Coronary artery (tissue), 2 donors: ENCODE measurements around the gene PAQR8.

Source experiments
- DNase-seq: peaks from one replicate; pipeline ENCODE4 v3.0.0-alpha.2; 2017; ENCODE audit warnings: low spot score
- H3K27ac ChIP-seq, 2 donors: fragments of 200-600 bp; sonication (generic); one replicate each; pipeline ENCODE4 v1.5.1; 2016 to 2019
- H3K4me3 ChIP-seq: fragments of 200-600 bp; sonication (generic); 2 replicates; pipeline ENCODE4 v1.5.1; 2016; ENCODE audit warnings: mild to moderate bottlenecking, moderate library complexity
- TF ChIP-seq, protein P1 (sequence below): fragments of 200-600 bp; sonication (generic); IDR thresholded peaks from one replicate; pipeline ENCODE4 v1.5.1; 2019; ENCODE audit warnings: antibody characterized with exemption

PAQR8 gene

GRCh38 chr6:52325695-52326471 is 36.1 kb upstream of the PAQR8 start:
- H3K4me3 ChIP-seq: no peak overlapping the region
- no peak overlapping the region for H3K27ac ChIP-seq
- TF ChIP-seq, protein P1, sequence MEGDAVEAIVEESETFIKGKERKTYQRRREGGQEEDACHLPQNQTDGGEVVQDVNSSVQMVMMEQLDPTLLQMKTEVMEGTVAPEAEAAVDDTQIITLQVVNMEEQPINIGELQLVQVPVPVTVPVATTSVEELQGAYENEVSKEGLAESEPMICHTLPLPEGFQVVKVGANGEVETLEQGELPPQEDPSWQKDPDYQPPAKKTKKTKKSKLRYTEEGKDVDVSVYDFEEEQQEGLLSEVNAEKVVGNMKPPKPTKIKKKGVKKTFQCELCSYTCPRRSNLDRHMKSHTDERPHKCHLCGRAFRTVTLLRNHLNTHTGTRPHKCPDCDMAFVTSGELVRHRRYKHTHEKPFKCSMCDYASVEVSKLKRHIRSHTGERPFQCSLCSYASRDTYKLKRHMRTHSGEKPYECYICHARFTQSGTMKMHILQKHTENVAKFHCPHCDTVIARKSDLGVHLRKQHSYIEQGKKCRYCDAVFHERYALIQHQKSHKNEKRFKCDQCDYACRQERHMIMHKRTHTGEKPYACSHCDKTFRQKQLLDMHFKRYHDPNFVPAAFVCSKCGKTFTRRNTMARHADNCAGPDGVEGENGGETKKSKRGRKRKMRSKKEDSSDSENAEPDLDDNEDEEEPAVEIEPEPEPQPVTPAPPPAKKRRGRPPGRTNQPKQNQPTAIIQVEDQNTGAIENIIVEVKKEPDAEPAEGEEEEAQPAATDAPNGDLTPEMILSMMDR: no peak
- no peak for DNase-seq

- TF ChIP-seq, protein P1: no peak
- H3K27ac ChIP-seq: no peak overlapping the region
- DNase-seq: no peak
- no peak overlapping the region for H3K4me3 ChIP-seq
These were observed 35.2 kb upstream of the PAQR8 start for GRCh38 chr6:52326540-52327364.

DNA sequence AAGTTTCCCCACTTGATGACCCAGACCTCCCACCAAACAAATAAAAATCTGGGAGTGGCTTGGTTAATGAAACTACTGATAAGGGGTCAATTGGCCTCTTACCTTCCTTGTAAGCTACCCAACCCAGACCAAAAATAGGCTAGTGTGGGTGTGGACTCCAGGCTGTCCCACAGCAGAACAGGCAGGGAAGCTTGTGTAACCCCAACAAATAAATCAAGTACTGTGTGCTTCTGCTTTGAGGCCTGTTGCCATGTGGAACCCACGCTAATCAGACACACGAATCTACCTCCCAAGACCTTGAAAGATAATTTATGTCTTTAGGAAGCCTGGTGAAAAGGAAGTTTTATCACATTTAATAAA is 33.7 kb upstream of the PAQR8 start:
- TF ChIP-seq, protein P1: no peak
- no peak for DNase-seq
- H3K27ac ChIP-seq: no peak overlapping the region
- no peak overlapping the region for H3K4me3 ChIP-seq

DNA sequence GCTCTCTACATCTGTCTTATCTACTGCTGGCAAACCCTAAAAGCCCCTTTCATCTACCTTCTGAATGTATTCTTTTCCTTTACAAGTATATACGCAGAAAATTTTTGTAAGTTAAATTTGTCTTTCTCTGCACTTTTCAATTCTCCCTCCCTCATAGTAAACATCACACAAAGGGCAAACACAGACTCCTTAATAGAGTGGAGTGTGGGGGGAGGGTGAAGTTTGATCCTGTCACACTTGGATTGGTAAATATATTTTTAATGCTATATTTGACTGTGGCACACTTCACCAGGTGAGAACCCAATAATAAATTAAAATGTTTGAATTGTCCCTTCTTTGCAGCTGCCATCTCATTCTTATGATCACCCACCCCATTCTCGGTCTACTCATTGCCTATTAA is 33.2 kb upstream of the PAQR8 start:
- DNase-seq: no peak
- TF ChIP-seq, protein P1: no peak
- Histone ChIP-seq H3K4me3 (no peak overlapping the region), H3K27ac (no peak overlapping the region)

GRCh38 chr6:52330470-52330869 is 31.5 kb upstream of the PAQR8 start:
- H3K27ac ChIP-seq: no peak overlapping the region

DNA sequence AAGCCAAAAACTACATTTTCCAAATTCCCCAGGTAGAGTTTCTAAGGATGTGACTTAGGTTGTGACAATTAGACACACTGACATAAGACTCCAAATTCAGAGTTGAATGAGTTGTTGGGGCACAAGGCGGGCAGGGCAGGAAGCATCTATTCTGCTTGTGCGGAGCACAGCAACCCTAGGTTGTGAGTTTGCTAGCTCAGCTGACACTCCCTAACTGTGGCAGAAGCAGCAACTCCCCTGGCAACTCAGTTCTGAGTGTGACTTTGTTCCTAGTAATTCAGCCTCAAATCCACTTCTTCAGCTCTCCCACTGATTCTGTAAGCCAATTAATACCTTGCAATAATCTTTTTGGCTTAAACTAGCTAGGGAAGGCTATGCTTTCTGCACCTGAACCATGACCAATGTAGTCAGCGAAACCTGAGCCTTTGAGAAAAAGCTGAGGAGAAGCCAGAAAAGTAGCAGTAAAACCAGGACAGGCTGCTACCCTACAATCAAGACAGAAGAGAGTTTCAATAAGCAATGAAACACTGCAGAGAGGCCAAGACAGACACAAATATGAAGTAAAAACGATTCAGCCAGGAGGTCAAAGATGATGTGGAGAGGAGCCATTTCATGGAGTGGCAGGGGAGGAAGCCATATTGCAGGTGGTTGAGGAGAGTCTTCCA is 30.0 kb upstream of the PAQR8 start:
- H3K27ac ChIP-seq: no peak overlapping the region
- TF ChIP-seq, protein P1: no peak
- H3K4me3 ChIP-seq: no peak overlapping the region
- DNase-seq: no peak

More at GRCh38 chr6:52330470-52330869, 31.5 kb upstream of the PAQR8 start:
- TF ChIP-seq, protein P1: no peak
- DNase-seq: no peak
- no peak overlapping the region for H3K4me3 ChIP-seq
